GM18868 (cell line): Measurements from ENCODE around the gene DST.
A peak's percentile ranks its signal among the peaks of the same experiment; 100 is the strongest.

Source experiments
- ATAC-seq: cut with Tn5 transposase; IDR thresholded peaks from one replicate; pipeline ENCODE4 v1.9.1; 2021; ENCODE audit warnings: mild to moderate bottlenecking, moderate library complexity; ENCODE audit not compliant: unreplicated experiment

The DST gene

GRCh38 chr6:56490993-56491392 lies 151.7 kb downstream of the DST start:
- no peak for ATAC-seq

- ATAC-seq: no peak
Measured at GRCh38 chr6:56489559-56489958, 153.1 kb downstream of the DST start.

- ATAC-seq: no peak
Measured at GRCh38 chr6:56488281-56488680, 154.4 kb downstream of the DST start.

DNA sequence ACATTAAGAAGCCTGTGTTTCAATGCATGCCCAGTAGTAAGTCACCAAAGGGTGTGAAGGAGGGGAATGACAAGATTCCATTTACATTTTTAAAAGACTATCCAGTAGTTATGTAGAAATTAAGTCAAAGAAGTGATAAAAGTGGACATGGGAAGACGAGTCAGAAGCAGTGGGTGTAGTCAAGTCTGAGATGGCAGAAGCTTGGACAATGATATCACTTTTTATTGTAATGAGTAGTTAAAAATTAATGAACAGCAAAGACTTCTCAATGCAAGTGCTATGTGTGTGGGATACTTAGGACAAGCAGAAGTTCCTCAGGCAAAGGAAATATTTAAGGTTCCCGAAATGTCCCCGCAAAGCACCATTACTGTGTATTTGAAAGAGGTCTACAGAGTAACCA lies 156.0 kb downstream of the DST start:
- ATAC-seq: no peak

GRCh38 chr6:56484669-56485068 lies 158.0 kb downstream of the DST start:
- ATAC-seq: no peak

DNA sequence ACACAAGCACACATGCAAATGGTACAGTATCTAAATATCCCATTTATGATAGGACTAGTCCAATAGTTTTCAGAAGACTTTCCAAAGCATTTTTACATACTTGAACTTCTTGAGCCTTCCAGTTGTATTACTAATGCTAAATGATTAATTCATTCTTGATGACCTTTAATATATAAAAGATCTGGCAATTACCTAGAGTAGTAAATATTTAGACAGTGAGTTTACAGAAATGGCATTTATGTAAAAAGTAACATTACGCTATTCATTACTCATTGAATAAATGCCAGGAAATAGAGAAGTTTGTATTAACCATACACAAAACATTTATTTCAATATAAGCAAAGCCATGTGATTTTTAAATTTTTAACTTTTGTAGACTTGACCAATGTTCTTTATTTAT lies 158.8 kb downstream of the DST start:
- ATAC-seq: no peak

- ATAC-seq: no peak
Measured at GRCh38 chr6:56482525-56482924, 160.2 kb downstream of the DST start.

GRCh38 chr6:56481957-56482356 lies 160.7 kb downstream of the DST start:
- no peak for ATAC-seq

DNA sequence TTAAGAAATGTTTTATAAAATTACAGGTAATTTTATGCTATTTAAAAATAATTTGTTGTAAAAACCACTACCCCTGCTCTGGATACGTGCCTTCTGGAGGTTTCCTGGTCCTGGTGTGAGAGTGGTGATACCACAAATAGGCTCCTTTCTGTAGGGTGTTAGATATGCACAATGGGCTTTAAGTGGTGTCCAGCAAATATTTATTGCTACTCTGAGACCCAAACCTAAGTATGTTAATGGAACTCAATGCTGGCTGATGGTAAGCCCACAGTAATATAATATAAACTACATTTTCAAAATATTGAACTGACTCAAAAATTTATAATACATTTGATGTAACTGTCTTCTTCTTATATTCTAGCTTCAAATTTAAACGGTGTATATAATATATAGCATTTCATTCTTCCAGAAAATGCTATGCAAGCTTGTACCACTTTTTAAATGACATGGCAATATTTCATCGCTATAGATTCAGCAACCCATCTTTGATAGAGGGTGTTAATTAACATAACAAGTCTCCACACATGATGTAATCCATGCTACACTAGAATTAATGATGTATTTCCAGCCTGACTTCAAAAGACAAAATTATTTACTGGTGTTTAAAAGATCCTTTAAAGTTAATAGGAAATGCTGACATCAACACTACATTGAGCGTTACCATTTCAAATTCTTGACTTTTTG lies 161.9 kb downstream of the DST start:
- ATAC-seq: no peak

DNA sequence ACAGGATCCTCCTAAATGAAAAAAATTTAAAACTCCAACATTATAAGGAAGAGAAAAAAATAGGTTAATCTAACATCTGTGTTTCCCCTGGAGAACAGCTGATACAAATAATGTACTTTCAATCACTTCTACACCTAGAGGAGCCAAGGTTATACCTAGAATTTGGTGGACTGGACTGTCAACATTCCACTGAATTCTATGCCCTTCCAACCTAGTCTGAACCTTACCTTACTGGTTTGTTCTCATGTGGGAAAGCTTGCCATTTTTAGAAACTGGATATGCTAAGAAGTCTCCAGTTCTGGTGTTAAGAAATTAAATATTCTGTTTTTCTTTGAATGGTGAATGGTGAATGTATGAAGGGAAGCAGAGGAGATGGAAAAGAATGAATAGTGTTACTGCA lies 162.4 kb downstream of the DST start:
- ATAC-seq: no peak

GRCh38 chr6:56479381-56479780 lies 163.3 kb downstream of the DST start:
- no peak for ATAC-seq

DNA sequence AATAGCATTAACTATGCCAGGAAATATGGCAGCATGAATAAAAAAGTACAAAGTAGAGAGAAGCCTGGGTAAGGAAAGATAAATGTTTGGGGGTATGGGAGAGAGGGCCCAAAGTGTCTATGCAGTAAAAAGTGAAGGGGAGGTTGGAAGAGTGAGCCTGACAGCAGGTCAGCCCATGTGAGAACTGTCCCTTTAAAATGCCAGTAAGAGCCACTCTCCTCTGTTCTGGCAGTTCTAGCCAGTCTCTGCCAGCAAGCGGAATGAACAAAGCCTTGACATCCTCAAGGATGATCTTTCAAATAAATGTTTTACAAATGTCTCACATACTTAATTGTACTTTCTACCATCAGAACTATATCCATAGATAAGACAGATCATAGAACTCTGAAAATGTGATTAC lies 164.5 kb downstream of the DST start:
- no peak for ATAC-seq

DNA sequence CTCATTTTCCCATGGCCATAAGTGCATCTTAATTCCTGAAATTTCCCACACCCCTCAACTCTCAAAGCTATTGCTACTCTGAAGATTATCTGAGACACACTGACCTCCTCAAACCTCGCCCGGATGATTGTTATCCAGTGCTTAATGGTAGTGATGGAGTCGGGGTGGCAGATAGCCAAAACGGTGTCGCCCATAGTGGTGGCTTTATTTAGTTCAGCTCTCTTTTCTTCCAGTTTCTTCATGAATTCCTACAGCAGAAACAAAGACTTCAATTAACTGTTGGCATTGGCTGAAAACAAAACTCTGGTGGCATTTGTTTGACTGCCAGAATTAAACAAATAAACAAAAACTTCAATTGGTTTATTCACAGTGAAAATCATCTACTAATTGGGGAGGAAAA lies 165.4 kb downstream of the DST start:
- ATAC-seq: no peak

- no peak for ATAC-seq
Measured at GRCh38 chr6:56475736-56476457, 166.8 kb downstream of the DST start.

DNA sequence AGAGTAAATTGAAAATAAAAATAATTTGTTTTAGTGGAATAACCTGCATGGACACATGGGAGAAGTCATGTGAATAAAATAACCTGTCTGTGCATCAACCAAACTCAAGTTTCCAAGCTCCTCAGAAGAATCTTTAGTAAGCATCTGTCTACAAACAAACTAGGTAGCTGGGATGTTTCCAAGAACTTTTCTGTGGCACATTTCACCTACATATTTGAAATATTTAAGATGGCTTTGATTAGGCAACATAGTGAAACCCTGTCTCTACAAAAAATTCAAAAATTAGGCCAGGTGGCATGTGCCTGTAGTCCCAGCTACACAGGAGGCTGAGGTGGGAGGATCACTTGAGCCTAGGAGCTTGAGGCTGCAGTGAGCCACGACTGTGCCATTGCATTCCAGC lies 168.2 kb downstream of the DST start:
- no peak for ATAC-seq

DNA sequence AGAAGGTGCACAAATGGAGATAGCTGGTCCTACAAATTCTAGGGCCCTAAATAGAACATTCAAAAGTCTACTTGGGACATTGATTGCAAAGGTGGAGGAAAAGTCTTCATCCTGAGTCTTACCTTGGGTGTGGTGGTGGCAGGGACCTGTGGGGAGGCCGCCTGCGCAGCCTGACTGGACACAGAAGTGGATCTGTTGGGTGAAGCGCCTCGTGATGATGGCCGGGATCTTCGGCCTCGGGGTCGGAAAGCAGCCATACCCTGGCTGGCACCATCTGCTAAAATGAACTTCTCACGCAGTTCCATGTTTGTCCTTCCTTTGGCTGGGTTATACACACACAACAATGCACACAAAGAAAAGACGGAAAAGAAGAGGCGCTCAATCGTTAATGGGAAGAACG lies 179.2 kb downstream of the DST start:
- ATAC-seq: no peak

DNA sequence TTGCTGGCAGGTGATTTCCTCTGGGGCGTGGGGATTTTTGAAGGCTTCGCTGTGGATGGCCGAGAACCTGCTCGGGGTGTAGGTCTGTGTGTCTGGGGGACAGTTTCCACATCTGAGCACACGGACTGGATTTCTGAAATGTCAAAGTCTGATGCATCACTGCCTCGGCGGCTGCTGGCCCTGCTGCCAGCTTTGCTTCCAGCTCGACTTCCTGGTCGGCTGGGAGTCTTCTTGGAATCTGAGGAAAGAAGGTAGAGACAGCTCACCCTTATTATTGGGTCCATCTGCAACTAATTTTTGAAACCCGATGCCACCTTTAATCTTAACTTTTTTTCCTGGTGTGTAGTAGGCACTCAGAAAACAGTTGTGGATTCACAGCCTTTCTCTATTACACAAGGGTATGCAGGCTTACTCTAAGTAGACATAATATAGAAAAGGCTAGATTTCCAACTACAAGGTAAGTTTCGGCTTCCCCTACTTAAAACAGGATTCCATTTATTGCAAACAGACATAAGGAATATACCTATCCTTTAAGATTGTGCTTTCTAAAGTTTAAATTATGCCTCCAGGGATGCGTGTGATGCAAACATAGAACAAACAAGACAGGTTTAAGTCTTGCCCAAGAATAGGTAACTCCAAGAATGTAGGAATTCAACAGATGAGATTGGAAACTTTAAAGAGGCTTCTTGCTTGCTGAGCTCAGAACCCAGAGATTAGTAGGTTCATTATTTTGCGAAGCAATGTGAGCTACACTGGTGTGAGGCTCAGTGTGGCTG lies 183.5 kb downstream of the DST start:
- ATAC-seq: no peak

GRCh38 chr6:56458324-56458884 lies 184.3 kb downstream of the DST start:
- ATAC-seq: no peak

- ATAC-seq: peak; percentile 68
Measured at GRCh38 chr6:56456785-56457184, 185.9 kb downstream of the DST start.

DNA sequence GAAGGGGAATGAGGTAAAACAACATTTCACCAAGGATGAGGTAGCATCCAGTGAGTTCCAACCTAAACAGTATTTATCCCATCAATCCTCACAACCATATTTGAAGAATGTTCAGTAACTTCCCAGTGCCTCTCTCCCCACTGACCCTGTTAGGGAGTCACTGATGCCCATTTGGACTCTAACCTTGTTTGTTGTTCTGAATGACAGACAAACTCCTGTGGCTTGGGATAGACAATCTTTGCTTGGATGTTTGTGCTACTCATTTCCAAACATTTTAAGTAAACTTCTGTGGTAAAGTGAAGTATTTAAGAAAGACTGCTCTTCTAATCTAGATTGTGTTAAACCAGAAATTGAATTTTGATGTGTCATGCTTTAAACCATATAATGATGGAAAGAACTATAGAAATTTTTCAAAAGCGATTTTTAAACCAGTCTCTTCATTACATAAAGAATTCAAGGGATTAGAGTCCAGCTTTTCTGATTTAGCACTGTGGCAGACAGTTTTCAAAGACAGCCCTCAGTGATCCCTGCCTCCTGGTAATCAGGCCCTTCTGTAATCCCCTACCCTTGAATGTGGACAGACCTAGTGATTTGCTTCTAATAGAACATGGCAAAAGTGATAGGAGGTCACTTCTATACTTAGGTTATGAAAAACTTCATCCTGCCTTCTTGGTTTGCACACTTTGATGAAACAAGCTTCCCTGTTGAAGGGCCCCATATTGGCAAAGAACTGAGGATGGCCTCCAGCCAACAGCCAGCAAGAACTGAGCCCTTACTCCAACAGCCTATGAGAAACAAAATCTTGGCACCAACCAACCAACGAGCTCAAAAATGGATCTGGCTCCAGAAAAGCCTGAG lies 191.6 kb downstream of the DST start:
- no peak for ATAC-seq

DNA sequence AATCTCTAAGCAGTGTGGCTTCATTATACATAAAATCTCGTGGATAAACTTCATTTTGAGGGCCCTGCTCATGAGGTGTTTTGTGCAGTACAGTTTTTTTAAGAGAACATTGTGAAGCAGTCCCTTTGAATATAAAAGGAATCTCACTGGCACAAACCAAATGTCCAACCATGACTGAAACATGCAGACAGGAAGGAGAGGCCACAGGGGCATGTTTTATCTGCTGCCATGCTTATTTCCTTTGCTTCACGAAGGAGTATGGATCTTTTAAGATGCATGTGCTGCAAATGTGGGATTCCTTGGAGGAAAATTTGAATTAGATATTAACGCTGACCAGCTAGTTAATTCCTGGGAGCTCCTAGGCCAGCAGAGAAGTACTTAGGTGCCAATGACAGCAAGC lies 192.3 kb downstream of the DST start:
- no peak for ATAC-seq
